PFSK-1 (cell line): ENCODE results near the gene FADS1.

Experiments
- SIN3A ChIP-seq: IDR thresholded peaks from 2 replicates; pipeline ENCODE4 v1.6.1; 2012; ENCODE audit warnings: mild to moderate bottlenecking, low read length, moderate library complexity, borderline replicate concordance; ENCODE audit not compliant: insufficient read depth
- TAF1 ChIP-seq: IDR thresholded peaks from 2 replicates; pipeline ENCODE4 v1.6.1; 2012; ENCODE audit warnings: low read length, control low read depth, borderline replicate concordance; ENCODE audit not compliant: insufficient read depth

GRCh38 chr11:61838501-61838900 lies 21.7 kb upstream of the FADS1 start:
- TF ChIP-seq SIN3A (no peak), TAF1 (no peak)
